Neural cell (in vitro differentiated cells): ENCODE data around the gene BTBD16. TPM values are rescaled to one million over a fixed set of nuclear protein-coding genes. Genes with fewer than 3 reads are reported as not detected.

Source experiments
- H2AFZ ChIP-seq: fragments of 200-600, 300-800 bp; sonication (generic), shearing (Covaris generic); 2 replicates; pipeline ENCODE4 v1.6.0; 2014; ENCODE audit warnings: low read depth, mild to moderate bottlenecking, antibody characterized with exemption, low read length, moderate library complexity
- H3F3A ChIP-seq: fragments of 200-600 bp; shearing (Covaris generic); 2 replicates; pipeline ENCODE4 v1.6.1; 2016; ENCODE audit warnings: mild to moderate bottlenecking, moderate library complexity, mixed read lengths, antibody characterized with exemption, low read length; ENCODE audit not compliant: insufficient read depth, poor library complexity, severe bottlenecking
- H3K27ac ChIP-seq: fragments of 200-600, 300-800 bp; sonication (generic), shearing (Covaris generic); 2 replicates; pipeline ENCODE4 v1.5.1; 2014; ENCODE audit warnings: mild to moderate bottlenecking, low read length, moderate library complexity
- H3K27me3 ChIP-seq: fragments of 300-800, 200-600 bp; sonication (generic), shearing (Covaris generic); 2 replicates; pipeline ENCODE4 v1.6.0; 2014; ENCODE audit warnings: mild to moderate bottlenecking, low read depth, low read length, moderate library complexity; ENCODE audit not compliant: insufficient read depth
- H3K36me3 ChIP-seq: fragments of 300-800, 200-600 bp; sonication (generic), shearing (Covaris generic); 2 replicates; pipeline ENCODE4 v1.5.1; 2014; ENCODE audit warnings: mild to moderate bottlenecking, antibody characterized with exemption, low read length, moderate library complexity; ENCODE audit not compliant: insufficient read depth
- H3K4me2 ChIP-seq: fragments of 300-800, 200-600 bp; sonication (generic), shearing (Covaris generic); 2 replicates; pipeline ENCODE4 v1.6.0; 2014; ENCODE audit warnings: mild to moderate bottlenecking, low read length
- H3K4me3 ChIP-seq: fragments of 300-800, 200-600 bp; sonication (generic), shearing (Covaris generic); 2 replicates; pipeline ENCODE4 v1.5.1; 2014; ENCODE audit warnings: mild to moderate bottlenecking, low read length, moderate library complexity
- H3K79me2 ChIP-seq: fragments of 200-600 bp; shearing (Covaris generic); replicated peaks from 2 replicates; pipeline ENCODE4 v1.6.0; 2014; ENCODE audit warnings: mild to moderate bottlenecking, low read length, moderate library complexity; ENCODE audit not compliant: insufficient read depth
- H3K9ac ChIP-seq: fragments of 300-800, 200-600 bp; sonication (generic), shearing (Covaris generic); 2 replicates; pipeline ENCODE4 v1.6.1; 2016; ENCODE audit warnings: mild to moderate bottlenecking, low read length, mixed read lengths
- H3K9me2 ChIP-seq: fragments of 200-600 bp; shearing (Covaris generic); 2 replicates; pipeline ENCODE4 v1.6.1; 2016; ENCODE audit warnings: mild to moderate bottlenecking, low read length, mixed read lengths; ENCODE audit not compliant: insufficient read depth
- H3K9me3 ChIP-seq: fragments of 200-600, 300-800 bp; sonication (generic), shearing (Covaris generic); 2 replicates; pipeline ENCODE4 v1.6.1; 2016; ENCODE audit warnings: mild to moderate bottlenecking, mixed run types, low read length, moderate library complexity, mixed read lengths
- H4K20me1 ChIP-seq: fragments of 200-600 bp; shearing (Covaris generic); 2 replicates; pipeline ENCODE4 v1.6.1; 2016; ENCODE audit warnings: mild to moderate bottlenecking, mixed run types; ENCODE audit not compliant: insufficient read depth
- CTCF ChIP-seq: fragments of 450-650 bp; IDR thresholded peaks from 2 replicates; pipeline ENCODE4 v1.5.1; 2014; ENCODE audit warnings: antibody characterized with exemption, mild to moderate bottlenecking, moderate library complexity; ENCODE audit not compliant: poor library complexity, severe bottlenecking
- EP300 ChIP-seq: fragments of 450-650 bp; conservative IDR thresholded peaks from 2 replicates; pipeline ENCODE4 v1.6.1; 2014; ENCODE audit warnings: antibody characterized with exemption, mild to moderate bottlenecking, moderate library complexity; ENCODE audit not compliant: poor library complexity, severe bottlenecking
- EZH2 ChIP-seq: fragments of 200-600, 300-800 bp; shearing (Covaris generic), sonication (generic); IDR thresholded peaks from 2 replicates; pipeline ENCODE4 v1.6.1; 2014; ENCODE audit warnings: antibody characterized with exemption, low read length, borderline replicate concordance, mild to moderate bottlenecking; ENCODE audit not compliant: insufficient read depth, poor library complexity, severe bottlenecking
- MXI1 ChIP-seq: fragments of 450-650 bp; conservative IDR thresholded peaks from 2 replicates; pipeline ENCODE4 v1.6.1; 2014; ENCODE audit warnings: antibody characterized with exemption, mild to moderate bottlenecking; ENCODE audit not compliant: poor library complexity, severe bottlenecking
- POLR2AphosphoS5 ChIP-seq: IDR thresholded peaks from 2 replicates; pipeline ENCODE4 v1.6.1; 2012
- RAD21 ChIP-seq: fragments of 450-650 bp; conservative IDR thresholded peaks from 2 replicates; pipeline ENCODE4 v1.6.1; 2014; ENCODE audit warnings: antibody characterized with exemption, mild to moderate bottlenecking, moderate library complexity
- REST ChIP-seq: IDR thresholded peaks from 2 replicates; pipeline ENCODE4 v1.6.1; 2012; ENCODE audit warnings: borderline replicate concordance
- SMC3 ChIP-seq: fragments of 450-650 bp; conservative IDR thresholded peaks from 2 replicates; pipeline ENCODE4 v1.6.1; 2014; ENCODE audit warnings: antibody characterized with exemption, mild to moderate bottlenecking, moderate library complexity; ENCODE audit not compliant: poor library complexity
- TAF1 ChIP-seq: IDR thresholded peaks from 2 replicates; pipeline ENCODE4 v1.6.1; 2012; ENCODE audit warnings: low read depth
- polyA plus RNA-seq: library from polyadenylated mRNA; depleted of rRNA; stranded (reverse); fragments of >200 nt; gene quantifications from 2 replicates; pipeline ENCODE4 v1.2.3, GENCODE V29; 2014

Gene BTBD16
- polyA plus RNA-seq, 1 donor from 2014 or later, result not detected

- Histone ChIP-seq H3K9ac (no peak overlapping the region), H2AFZ (no peak overlapping the region), H3K9me2 (no peaks in the 10 kb centered on the region), H4K20me1 (no peaks in the 10 kb centered on the region), H3K9me3 (no peaks in the 10 kb centered on the region), H3K79me2 (no peaks in the 10 kb centered on the region), H3K36me3 (no peaks in the 10 kb centered on the region), H3K27ac (no peak overlapping the region), H3K4me2 (no peak overlapping the region), H3K4me3 (no peak overlapping the region), H3F3A (no peaks in the 10 kb centered on the region), H3K27me3 (no peaks in the 10 kb centered on the region)
- TF ChIP-seq EP300, result no peak
- TF ChIP-seq TAF1, result no peak
- TF ChIP-seq SMC3, result no peak
- no peak for TF ChIP-seq RAD21
- no peak for TF ChIP-seq POLR2AphosphoS5
- no peak for TF ChIP-seq MXI1
- no peak for TF ChIP-seq EZH2
- TF ChIP-seq REST, result no peak
- TF ChIP-seq CTCF, result no peak
Measured at GRCh38 chr10:122253605-122254004, 17.5 kb upstream of the BTBD16 start.

- Histone ChIP-seq H3K36me3 (no peaks in the 10 kb centered on the region), H3K27ac (no peak overlapping the region)
Measured at GRCh38 chr10:122254831-122255230, 16.3 kb upstream of the BTBD16 start.

More at GRCh38 chr10:122254831-122255230, 16.3 kb upstream of the BTBD16 start:
- no peaks in the 10 kb centered on the region for H3K9me3 ChIP-seq
- no peak overlapping the region for H2AFZ ChIP-seq
- H3K27me3 ChIP-seq, result no peaks in the 10 kb centered on the region
- H4K20me1 ChIP-seq, result no peaks in the 10 kb centered on the region
- no peaks in the 10 kb centered on the region for H3F3A ChIP-seq
- no peak overlapping the region for H3K4me3 ChIP-seq
- H3K79me2 ChIP-seq, result no peaks in the 10 kb centered on the region
- H3K9ac ChIP-seq, result no peak overlapping the region
- no peaks in the 10 kb centered on the region for H3K9me2 ChIP-seq
- H3K4me2 ChIP-seq, result no peak overlapping the region
- TF ChIP-seq POLR2AphosphoS5 (no peak), EZH2 (no peak), MXI1 (no peak), REST (no peak), CTCF (no peak), TAF1 (no peak), SMC3 (no peak), EP300 (no peak), RAD21 (no peak)
